Measurements from ENCODE around the gene GPR12.

The GPR12 gene

GRCh38 chr13:26718146-26718545 is 42.4 kb downstream of the GPR12 start:
- no peak for DNase-seq
- no peak for TF ChIP-seq CTCF (IDR thresholded peaks at IDR 0.05; ENCODE audit: low read length)
- no peak for TF ChIP-seq EZH2 (optimal IDR thresholded peaks at IDR 0.05; ENCODE audit: low read depth, low read length)
- no peak for TF ChIP-seq EZH2phosphoT487 (IDR thresholded peaks at IDR 0.05; ENCODE audit: low read length)
- Histone ChIP-seq H3K9me2 (replicated peaks; ENCODE audit: insufficient read depth, low read length) (no peaks in the 10 kb centered on the region), H3K79me2 (ENCODE audit: low read length) (no peaks in the 10 kb centered on the region), H3F3A (ENCODE audit: insufficient read depth, low read length) (no peaks in the 10 kb centered on the region), H3K4me1 (ENCODE audit: low read length) (no peaks in the 10 kb centered on the region), H3K9me3 (replicated peaks; ENCODE audit: insufficient read depth, low read length) (no peaks in the 10 kb centered on the region), H3K4me3 (ENCODE audit: low read length) (no peak overlapping the region), H3K36me3 (replicated peaks; ENCODE audit: insufficient read depth, low read length) (no peaks in the 10 kb centered on the region), H3K4me2 (ENCODE audit: low read depth, low read length) (no peak overlapping the region), H3K9ac (ENCODE audit: low read length) (no peak overlapping the region), H4K20me1 (ENCODE audit: insufficient read depth, low read length) (no peaks in the 10 kb centered on the region), H2AFZ (ENCODE audit: low read length) (no peak overlapping the region), H3K27ac (ENCODE audit: low read length) (no peak overlapping the region), H3K27me3 (replicated peaks; ENCODE audit: insufficient read depth, low read length) (no peaks in the 10 kb centered on the region)

GRCh38 chr13:26716984-26717383 is 43.6 kb downstream of the GPR12 start:
- Histone ChIP-seq H3K79me2 (ENCODE audit: low read length) (no peaks in the 10 kb centered on the region), H4K20me1 (ENCODE audit: insufficient read depth, low read length) (no peaks in the 10 kb centered on the region), H3K27ac (ENCODE audit: low read length) (no peak overlapping the region), H3K9me2 (replicated peaks; ENCODE audit: insufficient read depth, low read length) (no peaks in the 10 kb centered on the region), H3K4me1 (ENCODE audit: low read length) (no peaks in the 10 kb centered on the region), H3K9ac (ENCODE audit: low read length) (no peak overlapping the region), H3K27me3 (replicated peaks; ENCODE audit: insufficient read depth, low read length) (no peaks in the 10 kb centered on the region), H2AFZ (ENCODE audit: low read length) (no peak overlapping the region), H3F3A (ENCODE audit: insufficient read depth, low read length) (no peaks in the 10 kb centered on the region), H3K4me2 (ENCODE audit: low read depth, low read length) (no peak overlapping the region), H3K36me3 (replicated peaks; ENCODE audit: insufficient read depth, low read length) (no peaks in the 10 kb centered on the region), H3K4me3 (ENCODE audit: low read length) (no peak overlapping the region), H3K9me3 (replicated peaks; ENCODE audit: insufficient read depth, low read length) (no peaks in the 10 kb centered on the region)
- no peak for TF ChIP-seq EZH2phosphoT487 (IDR thresholded peaks at IDR 0.05; ENCODE audit: low read length)
- no peak for TF ChIP-seq EZH2 (optimal IDR thresholded peaks at IDR 0.05; ENCODE audit: low read depth, low read length)
- TF ChIP-seq CTCF (IDR thresholded peaks at IDR 0.05; ENCODE audit: low read length), result no peak
- no peak for DNase-seq

DNA sequence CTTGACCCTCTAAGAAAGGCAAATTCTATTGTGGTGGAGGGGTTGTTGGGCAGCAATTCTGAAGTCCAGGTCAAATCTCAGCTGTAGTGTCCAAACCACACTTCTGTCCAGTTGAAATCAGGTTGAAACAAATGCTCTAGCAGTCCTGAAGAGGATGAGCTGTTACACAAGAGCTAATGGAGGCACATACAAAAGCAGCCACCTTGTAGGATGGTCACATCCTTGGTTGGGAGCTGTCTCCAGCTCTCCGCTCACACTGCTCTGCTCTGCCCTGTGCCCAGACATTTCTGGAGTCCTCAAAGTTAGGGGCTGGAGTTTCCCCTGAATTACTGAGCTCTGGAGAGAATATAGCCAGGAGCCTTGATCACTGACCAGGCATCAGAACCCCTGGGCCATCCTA is 47.2 kb downstream of the GPR12 start:
- Histone ChIP-seq H3K79me2 (ENCODE audit: low read length) (no peaks in the 10 kb centered on the region), H3K27ac (ENCODE audit: low read length) (no peak overlapping the region), H3K9me2 (replicated peaks; ENCODE audit: insufficient read depth, low read length) (no peaks in the 10 kb centered on the region), H3K9ac (ENCODE audit: low read length) (no peak overlapping the region), H3F3A (ENCODE audit: insufficient read depth, low read length) (no peaks in the 10 kb centered on the region), H2AFZ (ENCODE audit: low read length) (no peak overlapping the region), H3K36me3 (replicated peaks; ENCODE audit: insufficient read depth, low read length) (no peaks in the 10 kb centered on the region), H3K4me3 (ENCODE audit: low read length) (no peak overlapping the region), H3K4me2 (ENCODE audit: low read depth, low read length) (no peak overlapping the region), H3K4me1 (ENCODE audit: low read length) (no peaks in the 10 kb centered on the region), H3K9me3 (replicated peaks; ENCODE audit: insufficient read depth, low read length) (no peaks in the 10 kb centered on the region), H3K27me3 (replicated peaks; ENCODE audit: insufficient read depth, low read length) (no peaks in the 10 kb centered on the region), H4K20me1 (ENCODE audit: insufficient read depth, low read length) (no peaks in the 10 kb centered on the region)
- DNase-seq, result no peak
- no peak for TF ChIP-seq EZH2 (optimal IDR thresholded peaks at IDR 0.05; ENCODE audit: low read depth, low read length)
- no peak for TF ChIP-seq CTCF (IDR thresholded peaks at IDR 0.05; ENCODE audit: low read length)
- TF ChIP-seq EZH2phosphoT487 (IDR thresholded peaks at IDR 0.05; ENCODE audit: low read length), result no peak

All from MM.1S (cell line).